Activated T-cell treated with anti-CD3 and anti-CD28 coated beads, Interleukin-2, amount 50 U/mL, for 24 hours (primary cell): ENCODE measurements around the gene CCDC83.
"Not testable (repeated sequence)": the region's sequence is repeated elsewhere in the genome, so short reads cannot be mapped to it uniquely, and the experiment has no call there.

Source experiments
- DNase-seq: peaks from one replicate; pipeline ENCODE4 v3.0.0-alpha.2; 2020
- H3K27ac Mint-ChIP-seq: 2 replicates; pipeline ENCODE4 v1.8.0; 2020; ENCODE audit warnings: mild to moderate bottlenecking, mixed read lengths
- H3K27me3 Mint-ChIP-seq: 2 replicates; pipeline ENCODE4 v1.8.0; 2020; ENCODE audit warnings: mixed read lengths
- H3K36me3 Mint-ChIP-seq: 2 replicates; pipeline ENCODE4 v1.8.0; 2020; ENCODE audit warnings: low read depth, mixed read lengths
- H3K4me1 Mint-ChIP-seq: 2 replicates; pipeline ENCODE4 v1.8.0; 2020; ENCODE audit warnings: low read depth, mixed read lengths
- H3K4me3 Mint-ChIP-seq: 2 replicates; pipeline ENCODE4 v1.8.0; 2020; ENCODE audit warnings: mild to moderate bottlenecking, moderate library complexity, mixed read lengths
- H3K9me3 Mint-ChIP-seq: 2 replicates; pipeline ENCODE4 v1.8.0; 2020; ENCODE audit warnings: mixed read lengths

CCDC83 gene

GRCh38 chr11:85923455-85923854 is 68.3 kb downstream of the CCDC83 start:
- Mint-ChIP-seq H3K9me3 (peaks cover 5% of the 10 kb centered on the region), H3K36me3 (no peaks in the 10 kb centered on the region), H3K27me3 (peaks cover 40% of the 10 kb centered on the region), H3K4me1 (peaks cover 7% of the 10 kb centered on the region), H3K4me3 (no peak overlapping the region), H3K27ac (no peak overlapping the region)
- no peak for DNase-seq

GRCh38 chr11:85926653-85927214 is 71.6 kb downstream of the CCDC83 start:
- peaks cover 43% of the 10 kb centered on the region for H3K27me3 Mint-ChIP-seq
- H3K4me1 Mint-ChIP-seq: not testable (repeated sequence)

GRCh38 chr11:85930879-85931366 is 75.7 kb downstream of the CCDC83 start:
- peaks cover 24% of the 10 kb centered on the region for H3K27me3 Mint-ChIP-seq
- no peak overlapping the region for H3K4me3 Mint-ChIP-seq
- H3K36me3 Mint-ChIP-seq: no peaks in the 10 kb centered on the region

More at GRCh38 chr11:85926653-85927214, 71.6 kb downstream of the CCDC83 start:
- DNase-seq, H3K4me3 Mint-ChIP-seq, H3K27ac Mint-ChIP-seq, H3K9me3 Mint-ChIP-seq, H3K36me3 Mint-ChIP-seq: not testable (repeated sequence)

GRCh38 chr11:85934596-85935169 is 79.5 kb downstream of the CCDC83 start:
- no peak overlapping the region for H3K27ac Mint-ChIP-seq
- peaks cover 10% of the 10 kb centered on the region for H3K4me1 Mint-ChIP-seq
- peaks cover 5% of the 10 kb centered on the region for H3K27me3 Mint-ChIP-seq
- no peak for DNase-seq
- H3K9me3 Mint-ChIP-seq: no peaks in the 10 kb centered on the region
- no peaks in the 10 kb centered on the region for H3K36me3 Mint-ChIP-seq
- H3K4me3 Mint-ChIP-seq: no peak overlapping the region

More at GRCh38 chr11:85930879-85931366, 75.7 kb downstream of the CCDC83 start:
- DNase-seq: no peak
- peaks cover 2% of the 10 kb centered on the region for H3K9me3 Mint-ChIP-seq
- H3K4me1 Mint-ChIP-seq: no peaks in the 10 kb centered on the region
- H3K27ac Mint-ChIP-seq: no peak overlapping the region

GRCh38 chr11:85935751-85936150 is 80.6 kb downstream of the CCDC83 start:
- Mint-ChIP-seq H3K36me3 (no peaks in the 10 kb centered on the region), H3K27ac (no peak overlapping the region), H3K9me3 (no peaks in the 10 kb centered on the region), H3K4me3 (no peak overlapping the region), H3K4me1 (peaks cover 13% of the 10 kb centered on the region), H3K27me3 (peaks cover 5% of the 10 kb centered on the region)
- no peak for DNase-seq

- Mint-ChIP-seq H3K27me3 (peaks cover 3% of the 10 kb centered on the region), H3K4me3 (no peak overlapping the region), H3K36me3 (no peaks in the 10 kb centered on the region), H3K27ac (no peak overlapping the region), H3K4me1 (peaks cover 13% of the 10 kb centered on the region), H3K9me3 (no peaks in the 10 kb centered on the region)
- no peak for DNase-seq
Measured at GRCh38 chr11:85937835-85938234, 82.7 kb downstream of the CCDC83 start.

GRCh38 chr11:85939099-85940015 is 84.2 kb downstream of the CCDC83 start:
- peaks cover 13% of the 10 kb centered on the region for H3K4me1 Mint-ChIP-seq
- no peak for DNase-seq
- H3K27ac Mint-ChIP-seq: peak overlapping the region; percentile 31
- H3K9me3 Mint-ChIP-seq: no peaks in the 10 kb centered on the region
- H3K4me3 Mint-ChIP-seq: no peak overlapping the region
- H3K36me3 Mint-ChIP-seq: no peaks in the 10 kb centered on the region
- no peaks in the 10 kb centered on the region for H3K27me3 Mint-ChIP-seq

GRCh38 chr11:85941380-85941973 is 86.3 kb downstream of the CCDC83 start:
- Mint-ChIP-seq H3K27me3 (no peaks in the 10 kb centered on the region), H3K4me3 (no peak overlapping the region), H3K27ac (no peak overlapping the region), H3K36me3 (peaks cover 16% of the 10 kb centered on the region), H3K9me3 (peaks cover 19% of the 10 kb centered on the region), H3K4me1 (peaks cover 26% of the 10 kb centered on the region)
- no peak for DNase-seq

GRCh38 chr11:85945296-85945695 is 90.1 kb downstream of the CCDC83 start:
- Mint-ChIP-seq H3K4me3 (no peak overlapping the region), H3K9me3 (peaks cover 30% of the 10 kb centered on the region), H3K27ac (peak overlapping the region; percentile 98), H3K4me1 (peaks cover 51% of the 10 kb centered on the region), H3K27me3 (no peaks in the 10 kb centered on the region), H3K36me3 (peaks cover 27% of the 10 kb centered on the region)
- no peak for DNase-seq

GRCh38 chr11:85945788-85946187 is 90.6 kb downstream of the CCDC83 start:
- Mint-ChIP-seq H3K9me3 (peaks cover 30% of the 10 kb centered on the region), H3K4me1 (peaks cover 54% of the 10 kb centered on the region), H3K36me3 (peaks cover 30% of the 10 kb centered on the region), H3K4me3 (no peak overlapping the region), H3K27ac (peak overlapping the region; percentile 98), H3K27me3 (no peaks in the 10 kb centered on the region)
- no peak for DNase-seq

GRCh38 chr11:85946221-85946620 is 91.0 kb downstream of the CCDC83 start:
- Mint-ChIP-seq H3K9me3 (peaks cover 31% of the 10 kb centered on the region), H3K27ac (peak overlapping the region; percentile 98), H3K27me3 (no peaks in the 10 kb centered on the region), H3K4me1 (peaks cover 54% of the 10 kb centered on the region), H3K36me3 (peaks cover 31% of the 10 kb centered on the region), H3K4me3 (no peak overlapping the region)
- no peak for DNase-seq

- peak overlapping the region; percentile 98 for H3K27ac Mint-ChIP-seq
- no peaks in the 10 kb centered on the region for H3K27me3 Mint-ChIP-seq
- H3K4me3 Mint-ChIP-seq: peak overlapping the region; percentile 64
- peaks cover 36% of the 10 kb centered on the region for H3K9me3 Mint-ChIP-seq
- H3K36me3 Mint-ChIP-seq: peaks cover 37% of the 10 kb centered on the region
- DNase-seq: no peak
- peaks cover 54% of the 10 kb centered on the region for H3K4me1 Mint-ChIP-seq
Measured at GRCh38 chr11:85947431-85948272, 92.5 kb downstream of the CCDC83 start.

GRCh38 chr11:85948884-85949283 is 93.7 kb downstream of the CCDC83 start:
- H3K36me3 Mint-ChIP-seq: peaks cover 48% of the 10 kb centered on the region
- DNase-seq: no peak
- H3K4me3 Mint-ChIP-seq: peak overlapping the region; percentile 64
- peaks cover 56% of the 10 kb centered on the region for H3K4me1 Mint-ChIP-seq
- H3K27ac Mint-ChIP-seq: peak overlapping the region; percentile 98
- H3K27me3 Mint-ChIP-seq: no peaks in the 10 kb centered on the region
- peaks cover 44% of the 10 kb centered on the region for H3K9me3 Mint-ChIP-seq

GRCh38 chr11:85949798-85950197 is 94.6 kb downstream of the CCDC83 start:
- peaks cover 46% of the 10 kb centered on the region for H3K9me3 Mint-ChIP-seq
- no peak for DNase-seq
- H3K36me3 Mint-ChIP-seq: peaks cover 55% of the 10 kb centered on the region
- no peak overlapping the region for H3K4me3 Mint-ChIP-seq
- H3K4me1 Mint-ChIP-seq: peaks cover 58% of the 10 kb centered on the region
- H3K27me3 Mint-ChIP-seq: no peaks in the 10 kb centered on the region
- H3K27ac Mint-ChIP-seq: peak overlapping the region; percentile 98
